ENCODE results near the gene PLCB1. TPM values are rescaled to one million over a fixed set of nuclear protein-coding genes. Genes with fewer than 3 reads are reported as not detected.

PLCB1 gene
- total RNA-seq, 1 donor, result 46.5 TPM

- TF ChIP-seq CTCF (IDR thresholded peaks at IDR 0.05; ENCODE audit: insufficient read depth, low read length), result no peak
- H3K4me3 ChIP-seq (ENCODE audit: low read depth, low read length), result no peak overlapping the region
- no peak for DNase-seq (ENCODE audit: low read depth)
These were observed 748.2 kb downstream of the PLCB1 start for GRCh38 chr20:8880085-8880853.

- H3K4me3 ChIP-seq (ENCODE audit: low read depth, low read length), result no peak overlapping the region
- no peak for TF ChIP-seq CTCF (IDR thresholded peaks at IDR 0.05; ENCODE audit: insufficient read depth, low read length)
- no peak for DNase-seq (ENCODE audit: low read depth)
These were observed 759.0 kb downstream of the PLCB1 start for GRCh38 chr20:8891039-8891438.

GRCh38 chr20:8895472-8895871 is 763.4 kb downstream of the PLCB1 start:
- H3K4me3 ChIP-seq (ENCODE audit: low read depth, low read length), result no peak overlapping the region
- TF ChIP-seq CTCF (IDR thresholded peaks at IDR 0.05; ENCODE audit: insufficient read depth, low read length), result no peak
- DNase-seq (ENCODE audit: low read depth), result no peak

GRCh38 chr20:8898823-8899222 is 766.8 kb downstream of the PLCB1 start:
- TF ChIP-seq CTCF (IDR thresholded peaks at IDR 0.05; ENCODE audit: insufficient read depth, low read length), result no peak
- DNase-seq (ENCODE audit: low read depth), result no peak
- H3K4me3 ChIP-seq (ENCODE audit: low read depth, low read length), result no peak overlapping the region

- DNase-seq (ENCODE audit: low read depth), result peak; percentile 17
- TF ChIP-seq CTCF (IDR thresholded peaks at IDR 0.05; ENCODE audit: insufficient read depth, low read length), result no peak
- no peak overlapping the region for H3K4me3 ChIP-seq (ENCODE audit: low read depth, low read length)
These were observed 769.4 kb downstream of the PLCB1 start for GRCh38 chr20:8901237-8902025.

GRCh38 chr20:8903655-8904605 is 771.9 kb downstream of the PLCB1 start:
- H3K4me3 ChIP-seq (ENCODE audit: low read depth, low read length), result no peak overlapping the region
- DNase-seq (ENCODE audit: low read depth), result no peak
- no peak for TF ChIP-seq CTCF (IDR thresholded peaks at IDR 0.05; ENCODE audit: insufficient read depth, low read length)
